IMR-90 (cell line): ENCODE measurements around the gene ZNF654. TPM values are rescaled to one million over a fixed set of nuclear protein-coding genes. Genes with fewer than 3 reads are reported as not detected.

Experiments used
- ATAC-seq: fragments of 200-7000 bp; cut with Tn5 transposase; 2 replicates; pipeline ENCODE4 v1.9.1; 2020; ENCODE audit warnings: low read depth, mild to moderate bottlenecking, moderate library complexity
- BruUV-seq: library from RNA; stranded (reverse); fragments of 400-500 nt; replicated peaks from 2 replicates; lab custom pipeline; 2021; lab: Mats Ljungman, UMichigan
- CTCF ChIA-PET: fragments of 300-600 bp; formaldehyde crosslinking; extraction: SDS; loops from one replicate; lab custom pipeline; 2021; ENCODE audit warnings: antibody characterized with exemption; lab: Yijun Ruan, JAX
- POLR2A ChIA-PET: fragments of 300-600 bp; sonication (Branson Sonifier 250); formaldehyde crosslinking; loops from one replicate; lab custom pipeline; 2022; ENCODE audit warnings: antibody characterized with exemption; ENCODE audit not compliant: unreplicated experiment; lab: Charles Lee
- DNase-seq: peaks from one replicate; pipeline ENCODE4 v3.0.0; 2013
- H2AFZ ChIP-seq: replicated peaks from 2 replicates; pipeline ENCODE3; 2013; ENCODE audit warnings: low read length, mild to moderate bottlenecking; ENCODE audit not compliant: poor library complexity
- H2AK5ac ChIP-seq: 2 replicates; pipeline ENCODE4 v1.6.1; 2013; ENCODE audit warnings: low read depth, low read length, inconsistent platforms
- H2AK9ac ChIP-seq: replicated peaks from 2 replicates; pipeline ENCODE3; 2013; ENCODE audit warnings: mild to moderate bottlenecking, low read depth, low read length, moderate library complexity; ENCODE audit not compliant: poor library complexity
- H2BK120ac ChIP-seq: 2 replicates; pipeline ENCODE4 v1.6.1; 2013; ENCODE audit warnings: low read depth, low read length, inconsistent platforms
- H2BK15ac ChIP-seq: 3 replicates; pipeline ENCODE4 v1.6.1; 2013; ENCODE audit warnings: low read depth, low read length, inconsistent platforms
- H2BK20ac ChIP-seq: 2 replicates; pipeline ENCODE4 v1.6.1; 2013; ENCODE audit warnings: low read depth, mild to moderate bottlenecking, inconsistent platforms, low read length, moderate library complexity
- H2BK5ac ChIP-seq: 2 replicates; pipeline ENCODE4 v1.6.1; 2013; ENCODE audit warnings: mild to moderate bottlenecking, low read depth, low read length, inconsistent platforms; ENCODE audit not compliant: poor library complexity, severe bottlenecking
- H3K14ac ChIP-seq: replicated peaks from 2 replicates; pipeline ENCODE4 v1.6.1; 2013; ENCODE audit warnings: low read depth, low read length, inconsistent platforms
- H3K18ac ChIP-seq: 2 replicates; pipeline ENCODE4 v1.6.1; 2013; ENCODE audit warnings: low read depth, low read length, control low read depth
- H3K23ac ChIP-seq: 2 replicates; pipeline ENCODE4 v1.6.1; 2013; ENCODE audit warnings: low read depth, low read length, inconsistent platforms
- H3K27ac ChIP-seq: 2 replicates; pipeline ENCODE4 v1.5.1; 2013; ENCODE audit warnings: mild to moderate bottlenecking, control low read depth, low read length; ENCODE audit not compliant: insufficient read depth
- H3K27me3 ChIP-seq: 2 replicates; pipeline ENCODE4 v1.6.1; 2013; ENCODE audit warnings: low read length; ENCODE audit not compliant: control insufficient read depth, insufficient read depth
- H3K36me3 ChIP-seq: 2 replicates; pipeline ENCODE4 v1.6.1; 2013; ENCODE audit warnings: low read length, mixed read lengths; ENCODE audit not compliant: control insufficient read depth, insufficient read depth
- H3K4ac ChIP-seq: 2 replicates; pipeline ENCODE4 v1.6.1; 2013; ENCODE audit warnings: low read depth, low read length, inconsistent platforms
- H3K4me1 ChIP-seq: 2 replicates; pipeline ENCODE4 v1.6.1; 2013; ENCODE audit warnings: low read length, mixed read lengths; ENCODE audit not compliant: control insufficient read depth, insufficient read depth
- H3K4me2 ChIP-seq: 2 replicates; pipeline ENCODE4 v1.6.1; 2013; ENCODE audit warnings: low read depth, mild to moderate bottlenecking, control low read depth, low read length, moderate library complexity
- H3K4me3 ChIP-seq: 2 replicates; pipeline ENCODE4 v1.5.1; 2013; ENCODE audit warnings: low read depth, mild to moderate bottlenecking, control low read depth, low read length, moderate library complexity; ENCODE audit not compliant: insufficient read depth
- H3K56ac ChIP-seq: 2 replicates; pipeline ENCODE4 v1.6.1; 2013; ENCODE audit warnings: low read length, inconsistent platforms; ENCODE audit not compliant: insufficient read depth; ENCODE audit errors: extremely low read depth
- H3K79me1 ChIP-seq, 2 experiments: 2 replicates each; pipeline ENCODE4 v1.6.1; 2013; ENCODE audit warnings: low read length in 2 of 2, inconsistent platforms in 1 of 2, low read depth in 1 of 2
- H3K9ac ChIP-seq: 2 replicates; pipeline ENCODE4 v1.6.1; 2013; ENCODE audit warnings: low read depth, low read length, control low read depth
- H3K9me1 ChIP-seq: 2 replicates; pipeline ENCODE4 v1.6.1; 2013; ENCODE audit warnings: low read length, inconsistent platforms; ENCODE audit not compliant: insufficient read depth
- H3K9me3 ChIP-seq: 2 replicates; pipeline ENCODE4 v1.6.1; 2013; ENCODE audit warnings: low read length; ENCODE audit not compliant: control insufficient read depth, insufficient read depth
- H4K20me1 ChIP-seq: 2 replicates; pipeline ENCODE4 v1.6.1; 2013; ENCODE audit warnings: low read length, inconsistent platforms; ENCODE audit not compliant: insufficient read depth
- H4K5ac ChIP-seq: 2 replicates; pipeline ENCODE4 v1.6.1; 2013; ENCODE audit warnings: mild to moderate bottlenecking, low read depth, low read length, control low read depth
- H4K8ac ChIP-seq, 2 experiments: 2 replicates each; pipeline ENCODE4 v1.6.1; 2013; ENCODE audit warnings: low read depth in 2 of 2, low read length in 2 of 2, control low read depth in 1 of 2, inconsistent platforms in 1 of 2
- H4K91ac ChIP-seq: 2 replicates; pipeline ENCODE4 v1.6.1; 2013; ENCODE audit warnings: low read depth, low read length, inconsistent platforms; ENCODE audit not compliant: insufficient read depth
- MXI1 ChIP-seq: IDR thresholded peaks from 2 replicates; pipeline ENCODE4 v1.6.1; 2012; ENCODE audit warnings: low read depth, mild to moderate bottlenecking, low read length, moderate library complexity, borderline replicate concordance
- NFE2L2 ChIP-seq: fragments of 150-350 bp; IDR thresholded peaks from 2 replicates; pipeline ENCODE4 v1.6.1; 2016; ENCODE audit warnings: low read depth, mild to moderate bottlenecking, low read length
- POLR2A ChIP-seq: IDR thresholded peaks from 2 replicates; pipeline ENCODE4 v1.6.1; 2012; ENCODE audit warnings: mild to moderate bottlenecking, low read depth, low read length
- RCOR1 ChIP-seq: IDR thresholded peaks from 2 replicates; pipeline ENCODE4 v1.6.1; 2012; ENCODE audit warnings: mild to moderate bottlenecking, low read length, improper control_type of control experiment; ENCODE audit not compliant: insufficient replicate concordance
- SMC3 ChIP-seq: fragments of 150-350 bp; IDR thresholded peaks from 2 replicates; pipeline ENCODE4 v1.6.1; 2016; ENCODE audit warnings: low read depth, mild to moderate bottlenecking, antibody characterized with exemption, low read length, moderate library complexity
- USF2 ChIP-seq: fragments of 150-350 bp; IDR thresholded peaks from 2 replicates; pipeline ENCODE4 v1.6.1; 2017; ENCODE audit warnings: mild to moderate bottlenecking, antibody characterized with exemption, low read length, low read depth
- WGBS, 2 experiments: methylation state at CpG; one replicate each; pipeline versions ENCODE4 v1.1.5 to v1.1.7; 2013; ENCODE audit warnings: missing lambda C conversion rate in 2 of 2; ENCODE audit not compliant: insufficient read length in 1 of 2; ENCODE audit errors: extremely low coverage in 2 of 2; 5-methylcytosine and 5-hydroxymethylcytosine counted together
- dilution Hi-C: fragments of 300-500 bp; cut with HindIII; formaldehyde crosslinking; loops from one replicate; pipeline ENCODE4 v1.14.3; 2018; ENCODE audit warnings: low sequenced_read_pairs; ENCODE audit not compliant: unreplicated experiment
- in situ Hi-C: fragments of 300-500 bp; cut with MboI; formaldehyde crosslinking; loops from 3 replicates; pipeline ENCODE4 v1.14.3; 2019; ENCODE audit warnings: low sequenced_read_pairs, inconsistent platforms, mixed read lengths
- intact Hi-C: fragments of 100-400 bp; cut with micrococcal nuclease; formaldehyde crosslinking; loops from 2 replicates; pipeline ENCODE4 v1.10.0; 2022
- polyA plus RNA-seq, 3 experiments: library from polyadenylated mRNA; depleted of rRNA; stranded (reverse); fragments of >200 nt; gene quantifications; 2 replicates each; pipeline ENCODE4 v1.2.3, GENCODE V29; 2012; ENCODE audit warnings: low replicate concordance in 1 of 3
- total RNA-seq: library from RNA; depleted of rRNA; stranded (reverse); fragments of >200 nt; gene quantifications from 2 replicates; pipeline ENCODE4 v1.2.3, GENCODE V29; 2012
- TF ChIP-seq, protein P1 (sequence below): conservative IDR thresholded peaks from 2 replicates; pipeline ENCODE4 v1.5.1; 2012; ENCODE audit warnings: mild to moderate bottlenecking, low read depth, low read length, improper control_type of control experiment
- TF ChIP-seq, protein P2 (sequence below): fragments of 150-350 bp; IDR thresholded peaks from 2 replicates; pipeline ENCODE4 v1.6.1; 2016; ENCODE audit warnings: low read depth, mild to moderate bottlenecking, low read length, moderate library complexity, borderline replicate concordance

Gene ZNF654
- total and polyA plus RNA-seq, 2 of the 4 experiments (the other 2 are of a cell fraction) = 3.3 to 11.5 TPM

- no peak overlapping the region for H2BK15ac ChIP-seq
- no peak overlapping the region for H4K5ac ChIP-seq
- H3K14ac ChIP-seq = no peak overlapping the region
- intact Hi-C loops (no loop called here), in situ Hi-C loops (loop anchor here (10.0 kb wide), 1 partner anchor 714 kb away; no protein-coding TSS in a partner anchor), dilution Hi-C loops (no loop called here)
- H4K91ac ChIP-seq = no peak overlapping the region
- no peaks in the 10 kb centered on the region for H3K79me1 ChIP-seq
- no peak for TF ChIP-seq POLR2A
- no peak for TF ChIP-seq USF2
- TF ChIP-seq, protein P1, sequence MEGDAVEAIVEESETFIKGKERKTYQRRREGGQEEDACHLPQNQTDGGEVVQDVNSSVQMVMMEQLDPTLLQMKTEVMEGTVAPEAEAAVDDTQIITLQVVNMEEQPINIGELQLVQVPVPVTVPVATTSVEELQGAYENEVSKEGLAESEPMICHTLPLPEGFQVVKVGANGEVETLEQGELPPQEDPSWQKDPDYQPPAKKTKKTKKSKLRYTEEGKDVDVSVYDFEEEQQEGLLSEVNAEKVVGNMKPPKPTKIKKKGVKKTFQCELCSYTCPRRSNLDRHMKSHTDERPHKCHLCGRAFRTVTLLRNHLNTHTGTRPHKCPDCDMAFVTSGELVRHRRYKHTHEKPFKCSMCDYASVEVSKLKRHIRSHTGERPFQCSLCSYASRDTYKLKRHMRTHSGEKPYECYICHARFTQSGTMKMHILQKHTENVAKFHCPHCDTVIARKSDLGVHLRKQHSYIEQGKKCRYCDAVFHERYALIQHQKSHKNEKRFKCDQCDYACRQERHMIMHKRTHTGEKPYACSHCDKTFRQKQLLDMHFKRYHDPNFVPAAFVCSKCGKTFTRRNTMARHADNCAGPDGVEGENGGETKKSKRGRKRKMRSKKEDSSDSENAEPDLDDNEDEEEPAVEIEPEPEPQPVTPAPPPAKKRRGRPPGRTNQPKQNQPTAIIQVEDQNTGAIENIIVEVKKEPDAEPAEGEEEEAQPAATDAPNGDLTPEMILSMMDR = no peak
- TF ChIP-seq SMC3 = no peak
- no peak for TF ChIP-seq MXI1
- no peak for TF ChIP-seq NFE2L2
- TF ChIP-seq, protein P2, sequence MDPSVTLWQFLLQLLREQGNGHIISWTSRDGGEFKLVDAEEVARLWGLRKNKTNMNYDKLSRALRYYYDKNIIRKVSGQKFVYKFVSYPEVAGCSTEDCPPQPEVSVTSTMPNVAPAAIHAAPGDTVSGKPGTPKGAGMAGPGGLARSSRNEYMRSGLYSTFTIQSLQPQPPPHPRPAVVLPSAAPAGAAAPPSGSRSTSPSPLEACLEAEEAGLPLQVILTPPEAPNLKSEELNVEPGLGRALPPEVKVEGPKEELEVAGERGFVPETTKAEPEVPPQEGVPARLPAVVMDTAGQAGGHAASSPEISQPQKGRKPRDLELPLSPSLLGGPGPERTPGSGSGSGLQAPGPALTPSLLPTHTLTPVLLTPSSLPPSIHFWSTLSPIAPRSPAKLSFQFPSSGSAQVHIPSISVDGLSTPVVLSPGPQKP = no peak
- TF ChIP-seq RCOR1 = no peak
- H3K27ac ChIP-seq = no peak overlapping the region
- H2AK9ac ChIP-seq = no peak overlapping the region
- H2BK20ac ChIP-seq = no peak overlapping the region
- POLR2A ChIA-PET = no interaction called here
- no peak overlapping the region for H2BK5ac ChIP-seq
- no peak overlapping the region for H3K9ac ChIP-seq
- no peaks in the 10 kb centered on the region for H3K9me3 ChIP-seq
- no peak overlapping the region for H3K23ac ChIP-seq
- H4K8ac ChIP-seq = no peak overlapping the region
- BruUV-seq = no TSS peak
- no CpG with 5 or more reads among the region's 2 CpGs for WGBS, 2 experiments
- ATAC-seq (no peak), DNase-seq (no peak)
- no peak overlapping the region for H3K56ac ChIP-seq
- H3K4me3 ChIP-seq = no peak overlapping the region
- H3K4me2 ChIP-seq = no peak overlapping the region
- no peaks in the 10 kb centered on the region for H3K36me3 ChIP-seq
- H2BK120ac ChIP-seq = no peak overlapping the region
- no peaks in the 10 kb centered on the region for H4K20me1 ChIP-seq
- CTCF ChIA-PET = no interaction called here
- no peak overlapping the region for H2AFZ ChIP-seq
- no peak overlapping the region for H3K4ac ChIP-seq
- no peaks in the 10 kb centered on the region for H3K9me1 ChIP-seq
- no peak overlapping the region for H2AK5ac ChIP-seq
- H3K27me3 ChIP-seq = no peaks in the 10 kb centered on the region
- H3K4me1 ChIP-seq = no peaks in the 10 kb centered on the region
- no peak overlapping the region for H3K18ac ChIP-seq
Measured at GRCh38 chr3:88019024-88019423, 40.0 kb upstream of the ZNF654 start.
